HepG2 (cell line): ENCODE measurements around the gene BMF. TPM values are rescaled to one million over a fixed set of nuclear protein-coding genes. Genes with fewer than 3 reads are reported as not detected.

Experiments used
- ATF1 ChIP-seq: IDR thresholded peaks from 2 replicates; pipeline ENCODE4 v1.6.1; 2016; ENCODE audit warnings: mild to moderate bottlenecking, control low read depth
- CBX5 ChIP-seq: sonication (generic); formaldehyde crosslinking; IDR thresholded peaks from 2 replicates; pipeline ENCODE4 v1.4.0; 2020; ENCODE audit warnings: missing genetic modification reagents, borderline replicate concordance
- CENPBD1 ChIP-seq: sonication (generic); formaldehyde crosslinking; IDR thresholded peaks from 2 replicates; pipeline ENCODE4 v1.8.0; 2022; ENCODE audit warnings: missing genetic modification reagents, low read depth, mild to moderate bottlenecking, borderline replicate concordance
- CSRNP2 ChIP-seq: sonication (generic); formaldehyde crosslinking; conservative IDR thresholded peaks from 2 replicates; pipeline ENCODE4 v1.8.0; 2022; ENCODE audit warnings: low read depth, missing genetic modification reagents
- FOXM1 ChIP-seq: sonication (generic); formaldehyde crosslinking; IDR thresholded peaks from 2 replicates; pipeline ENCODE4 v1.5.0; 2020; ENCODE audit warnings: missing genetic modification reagents
- FOXO4 ChIP-seq: sonication (generic); formaldehyde crosslinking; conservative IDR thresholded peaks from 2 replicates; pipeline ENCODE4 v1.8.1; 2023; ENCODE audit warnings: missing genetic modification reagents
- FOXP4 ChIP-seq: sonication (generic); formaldehyde crosslinking; IDR thresholded peaks from 2 replicates; pipeline ENCODE4 v1.4.0; 2020; ENCODE audit warnings: missing genetic modification reagents
- HOXA5 ChIP-seq: sonication (generic); formaldehyde crosslinking; IDR thresholded peaks from 2 replicates; pipeline ENCODE4 v1.4.0; 2020; ENCODE audit warnings: missing genetic modification reagents
- MAFG ChIP-seq: sonication (generic); formaldehyde crosslinking; IDR thresholded peaks from 2 replicates; pipeline ENCODE4 v1.5.1; 2020; ENCODE audit warnings: mild to moderate bottlenecking, missing genetic modification reagents
- POGK ChIP-seq: sonication (generic); formaldehyde crosslinking; conservative IDR thresholded peaks from 2 replicates; pipeline ENCODE4 v1.8.0; 2022; ENCODE audit warnings: mild to moderate bottlenecking, moderate library complexity, missing genetic modification reagents
- ZNF225 ChIP-seq: sonication (generic); formaldehyde crosslinking; IDR thresholded peaks from 2 replicates; pipeline ENCODE4 v1.4.0; 2020; ENCODE audit warnings: mild to moderate bottlenecking, missing genetic modification reagents
- polyA plus RNA-seq, 8 experiments: library from polyadenylated mRNA; depleted of rRNA in 3 of 8; stranded (reverse) in 7 of 8; unstranded in 1 of 8; fragments of >200 nt; fragmentation: Illumina TruSeq in 4 of 8; extraction: Trizol in 4 of 8; gene quantifications; 2 replicates each; pipeline versions ENCODE4 v1.2.1 to v1.2.3, GENCODE V29; 2011 to 2016; ENCODE audit warnings: low read depth in 4 of 8, missing spikeins in 1 of 8, mixed read lengths in 1 of 8; ENCODE audit not compliant: insufficient read depth in 1 of 8
- total RNA-seq, 5 experiments: library from RNA; depleted of rRNA; stranded (reverse); fragments of >200 nt; fragmentation: Illumina TruSeq; extraction: Trizol; gene quantifications; 2 replicates each; pipeline ENCODE4 v1.2.3, GENCODE V29; 2016; ENCODE audit warnings: low read depth in 1 of 5
- TF ChIP-seq, protein P1 (sequence below): sonication (generic); formaldehyde crosslinking; IDR thresholded peaks from 2 replicates; pipeline ENCODE4 v1.5.1; 2020; ENCODE audit warnings: mild to moderate bottlenecking, missing genetic modification reagents
- TF ChIP-seq, protein P2 (sequence below): sonication (generic); formaldehyde crosslinking; IDR thresholded peaks from 2 replicates; pipeline ENCODE4 v1.4.0; 2020; ENCODE audit warnings: mild to moderate bottlenecking, low read depth, missing genetic modification reagents

BMF gene
- total and polyA plus RNA-seq, 2 of the 13 experiments (the other 11 are each of a cell fraction or from before 2014, with no cell fraction given) = 8.7 to 15.9 TPM

- TF ChIP-seq ZNF225 (CRISPR knock-in tag) = no peak
- no peak; the same call in 1 of the 2 replicates for TF ChIP-seq ATF1 (CRISPR knock-in tag)
- TF ChIP-seq, protein P1, sequence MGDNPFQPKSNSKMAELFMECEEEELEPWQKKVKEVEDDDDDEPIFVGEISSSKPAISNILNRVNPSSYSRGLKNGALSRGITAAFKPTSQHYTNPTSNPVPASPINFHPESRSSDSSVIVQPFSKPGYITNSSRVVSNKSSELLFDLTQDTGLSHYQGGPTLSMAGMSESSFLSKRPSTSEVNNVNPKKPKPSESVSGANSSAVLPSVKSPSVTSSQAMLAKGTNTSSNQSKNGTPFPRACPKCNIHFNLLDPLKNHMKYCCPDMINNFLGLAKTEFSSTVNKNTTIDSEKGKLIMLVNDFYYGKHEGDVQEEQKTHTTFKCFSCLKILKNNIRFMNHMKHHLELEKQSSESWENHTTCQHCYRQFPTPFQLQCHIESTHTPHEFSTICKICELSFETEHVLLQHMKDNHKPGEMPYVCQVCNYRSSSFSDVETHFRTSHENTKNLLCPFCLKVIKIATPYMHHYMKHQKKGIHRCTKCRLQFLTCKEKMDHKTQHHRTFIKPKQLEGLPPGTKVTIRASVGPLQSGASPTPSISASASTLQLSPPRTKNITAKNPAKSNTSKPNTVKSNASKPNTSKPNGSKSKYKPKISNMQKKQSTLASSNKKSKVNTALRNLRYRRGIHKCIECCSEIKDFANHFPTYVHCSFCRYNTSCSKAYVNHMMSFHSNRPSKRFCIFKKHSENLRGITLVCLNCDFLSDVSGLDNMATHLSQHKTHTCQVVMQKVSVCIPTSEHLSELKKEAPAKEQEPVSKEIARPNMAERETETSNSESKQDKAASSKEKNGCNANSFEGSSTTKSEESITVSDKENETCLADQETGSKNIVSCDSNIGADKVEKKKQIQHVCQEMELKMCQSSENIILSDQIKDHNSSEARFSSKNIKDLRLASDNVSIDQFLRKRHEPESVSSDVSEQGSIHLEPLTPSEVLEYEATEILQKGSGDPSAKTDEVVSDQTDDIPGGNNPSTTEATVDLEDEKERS (CRISPR knock-in tag) = no peak
- peak; percentile 97 for TF ChIP-seq FOXP4 (CRISPR knock-in tag)
- no peak for TF ChIP-seq CENPBD1 (CRISPR knock-in tag)
- 0 out of 2 replicates have a peak, but pooled peaks have one; percentile 51 for TF ChIP-seq POGK (CRISPR knock-in tag)
- no peak for TF ChIP-seq CSRNP2 (CRISPR knock-in tag)
- TF ChIP-seq CBX5 (CRISPR knock-in tag) = no peak; the same call in 1 of the 2 replicates
- no peak for TF ChIP-seq FOXO4 (CRISPR knock-in tag)
- no peak for TF ChIP-seq MAFG
- no peak for TF ChIP-seq FOXM1 (CRISPR knock-in tag)
- no peak for TF ChIP-seq HOXA5 (CRISPR knock-in tag)
- TF ChIP-seq, protein P2, sequence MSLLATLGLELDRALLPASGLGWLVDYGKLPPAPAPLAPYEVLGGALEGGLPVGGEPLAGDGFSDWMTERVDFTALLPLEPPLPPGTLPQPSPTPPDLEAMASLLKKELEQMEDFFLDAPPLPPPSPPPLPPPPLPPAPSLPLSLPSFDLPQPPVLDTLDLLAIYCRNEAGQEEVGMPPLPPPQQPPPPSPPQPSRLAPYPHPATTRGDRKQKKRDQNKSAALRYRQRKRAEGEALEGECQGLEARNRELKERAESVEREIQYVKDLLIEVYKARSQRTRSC (CRISPR knock-in tag) = no peak
Observed at GRCh38 chr15:40081691-40082194, 26.9 kb downstream of the BMF start (continued).
